ENCODE data around the gene AMH.

AMH gene

DNA sequence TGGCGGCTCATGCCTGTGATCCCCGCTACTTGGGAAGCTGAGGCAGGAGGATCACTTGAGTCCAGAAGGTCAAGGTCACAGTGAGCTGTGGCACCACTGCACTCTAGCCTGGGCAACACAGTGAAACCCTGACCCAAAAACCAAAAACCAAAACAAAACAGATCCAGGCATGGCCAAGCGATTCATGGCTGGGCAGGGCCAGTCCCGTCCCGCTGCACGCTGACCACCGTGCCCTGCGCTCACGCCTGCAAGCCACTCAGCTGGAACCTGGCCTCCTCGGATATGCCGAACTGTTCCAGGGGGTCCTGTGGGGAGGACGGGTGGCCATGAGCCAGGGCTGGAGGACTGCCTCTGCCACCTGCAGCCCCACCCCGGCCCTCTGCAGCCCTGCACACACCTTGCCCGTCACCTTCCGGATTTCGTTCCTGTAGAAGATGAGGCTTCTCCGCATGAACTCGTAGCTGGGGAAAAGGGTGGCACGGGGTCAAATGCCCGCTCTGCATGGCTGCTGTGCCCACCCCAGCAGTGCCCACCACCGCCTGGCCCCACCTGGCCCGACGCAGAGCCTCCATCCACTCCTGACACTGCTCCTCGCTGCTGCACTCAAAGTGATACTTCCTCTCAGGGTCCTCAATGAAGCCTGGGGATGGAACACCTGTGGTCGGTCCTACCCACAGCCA lies 15.4 kb upstream of the AMH start:
- FAIRE-seq (no peak), DNase-seq (ENCODE audit: insufficient read length, low spot score) (no peak)

- FAIRE-seq (no peak), DNase-seq (ENCODE audit: insufficient read length, low spot score) (no peak)
These were observed 14.1 kb upstream of the AMH start for GRCh38 chr19:2234996-2235380.

- DNase-seq (ENCODE audit: insufficient read length, low spot score): no peak
- FAIRE-seq: no peak
These were observed 13.6 kb upstream of the AMH start for GRCh38 chr19:2235381-2236063.

- FAIRE-seq: no peak
- no peak for DNase-seq (ENCODE audit: insufficient read length, low spot score)
These were observed 13.1 kb upstream of the AMH start for GRCh38 chr19:2236064-2236313.

DNA sequence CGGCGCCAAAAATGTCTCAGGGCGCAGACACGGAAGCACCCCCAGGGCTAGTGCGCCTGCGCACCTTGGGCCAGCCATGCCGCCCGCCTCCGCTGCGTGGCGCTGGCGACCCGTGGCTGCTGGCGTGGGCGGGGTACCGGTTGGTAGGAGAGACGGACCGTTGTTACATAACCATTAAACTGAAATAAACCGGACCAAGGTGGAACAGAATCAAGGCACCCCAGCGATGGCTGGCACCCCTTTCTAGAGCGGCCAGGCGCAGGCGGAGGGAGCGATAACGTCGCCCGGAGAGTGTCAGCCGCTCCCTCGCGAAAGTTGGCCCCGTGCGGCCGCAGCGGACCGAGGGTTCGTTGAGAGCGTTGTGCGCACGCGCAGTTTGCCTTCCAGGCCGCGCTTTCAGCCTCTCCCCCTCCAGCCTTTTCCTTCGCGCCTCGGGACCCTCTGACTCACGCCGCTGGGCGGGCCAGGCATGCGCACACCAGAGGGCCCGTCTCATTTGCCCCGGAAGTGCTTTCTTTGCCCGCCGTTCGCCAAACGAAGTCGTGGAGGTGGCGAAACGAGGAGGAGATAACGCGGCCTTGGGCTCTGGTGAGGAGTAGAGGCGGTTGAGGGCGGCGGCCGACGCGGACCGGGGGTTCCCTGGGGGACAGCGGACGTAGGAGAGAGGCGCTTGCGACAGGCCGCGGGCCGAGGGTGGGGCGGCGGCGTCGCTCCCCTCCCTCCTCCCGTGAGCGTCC lies 12.6 kb upstream of the AMH start, which contains the start of the genes PLEKHJ1 and SF3A2:
Gene PLEKHJ1 (minus strand): TSS at position 16 of the 737 bp plus-strand sequence. CDS start 81 bp downstream, outside the sequence.
Gene SF3A2 (plus strand): TSS at position 511 of the 737 bp plus-strand sequence. CDS start 6,595 bp downstream, outside the sequence.
- DNase-seq (ENCODE audit: insufficient read length, low spot score): peak; percentile 97
- peak; percentile 89 for FAIRE-seq

- DNase-seq (ENCODE audit: insufficient read length, low spot score) (no peak), FAIRE-seq (no peak)
These were observed 11.9 kb upstream of the AMH start for GRCh38 chr19:2237051-2237868.

DNA sequence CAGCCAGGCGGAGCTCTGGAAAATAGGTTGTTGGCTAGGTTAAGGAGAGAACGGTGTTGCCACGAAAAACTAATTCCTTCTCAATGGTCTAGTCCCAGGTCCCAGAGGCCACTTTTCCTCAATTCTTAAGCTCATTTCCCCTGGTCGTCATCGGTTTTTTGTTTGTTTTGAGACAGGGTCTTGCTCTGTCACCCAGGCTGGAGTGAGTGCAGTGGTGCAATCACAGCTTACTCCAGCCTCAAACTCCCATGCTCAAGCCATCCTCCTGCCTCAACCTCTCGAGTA lies 11.3 kb upstream of the AMH start:
- no peak for FAIRE-seq
- DNase-seq (ENCODE audit: insufficient read length, low spot score): no peak

- no peak for DNase-seq (ENCODE audit: insufficient read length, low spot score)
- no peak for FAIRE-seq
These were observed 9.9 kb upstream of the AMH start for GRCh38 chr19:2239173-2239572.

GRCh38 chr19:2239771-2240770 lies 9.1 kb upstream of the AMH start:
- no peak for DNase-seq (ENCODE audit: insufficient read length, low spot score)
- no peak for FAIRE-seq

- FAIRE-seq (no peak), DNase-seq (ENCODE audit: insufficient read length, low spot score) (no peak)
These were observed 8.0 kb upstream of the AMH start for GRCh38 chr19:2240881-2241760.

GRCh38 chr19:2242092-2242537 lies 7.0 kb upstream of the AMH start:
- DNase-seq (ENCODE audit: insufficient read length, low spot score) (no peak), FAIRE-seq (no peak)

DNA sequence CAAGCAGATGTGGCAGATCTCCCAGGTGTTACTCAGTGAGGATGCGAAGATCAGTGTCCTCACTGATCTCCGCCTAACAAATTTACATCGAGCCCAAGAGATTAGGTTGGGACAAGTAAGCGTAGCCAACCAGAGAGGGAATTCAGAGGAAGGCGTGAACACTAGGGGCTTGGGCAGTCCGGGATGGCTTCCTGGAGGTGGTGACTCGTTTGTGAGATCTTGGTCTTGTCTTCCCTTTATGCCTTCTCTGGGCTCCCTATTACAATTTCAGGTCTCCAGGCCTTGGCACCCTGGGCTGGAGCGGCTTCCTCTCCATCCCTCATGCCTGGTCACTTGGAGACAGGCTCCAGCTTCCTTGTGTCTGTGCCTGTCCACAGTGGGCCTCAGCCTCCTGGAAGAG lies 6.3 kb upstream of the AMH start:
- FAIRE-seq: no peak
- DNase-seq (ENCODE audit: insufficient read length, low spot score): no peak

DNA sequence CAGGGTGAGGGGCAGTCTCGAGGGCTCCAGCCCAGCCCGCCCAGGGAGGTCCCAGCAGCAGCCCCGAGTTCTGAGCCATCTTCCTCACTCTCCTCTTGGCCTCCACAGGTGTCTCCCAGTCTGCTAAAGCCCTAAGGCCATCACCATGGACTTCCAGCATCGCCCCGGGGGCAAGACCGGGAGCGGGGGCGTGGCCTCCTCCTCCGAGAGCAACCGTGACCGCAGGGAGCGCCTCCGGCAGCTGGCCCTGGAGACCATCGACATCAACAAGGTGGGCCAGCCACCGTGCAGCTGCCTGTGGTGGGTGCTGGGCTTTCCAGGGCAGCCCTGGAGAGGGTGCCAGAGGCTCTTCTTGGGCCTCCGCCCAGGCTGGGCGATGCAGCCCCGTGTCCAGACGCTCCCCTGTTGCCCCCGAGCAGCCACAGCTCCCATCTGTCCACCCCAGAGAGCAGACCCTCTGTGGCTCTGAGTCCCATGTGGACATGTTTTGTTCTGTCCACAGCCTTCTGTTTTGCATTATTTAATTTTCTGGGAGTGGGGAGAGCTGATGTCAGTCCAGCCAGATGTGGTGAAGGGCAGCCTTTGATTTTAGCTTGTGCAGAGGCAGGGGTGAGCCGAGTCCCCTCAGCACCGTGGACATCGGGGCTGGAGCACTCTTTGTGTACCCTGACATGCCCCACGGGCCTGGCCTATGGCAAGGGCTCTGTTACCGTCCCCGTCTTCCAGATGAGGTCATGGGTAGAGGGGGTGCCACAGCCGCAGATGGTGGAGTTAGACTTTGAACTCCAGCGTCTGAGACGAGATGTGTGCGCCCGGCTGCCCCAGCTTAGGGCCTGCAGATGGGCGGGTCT lies 5.6 kb upstream of the AMH start:
- FAIRE-seq (no peak), DNase-seq (ENCODE audit: insufficient read length, low spot score) (no peak)

DNA sequence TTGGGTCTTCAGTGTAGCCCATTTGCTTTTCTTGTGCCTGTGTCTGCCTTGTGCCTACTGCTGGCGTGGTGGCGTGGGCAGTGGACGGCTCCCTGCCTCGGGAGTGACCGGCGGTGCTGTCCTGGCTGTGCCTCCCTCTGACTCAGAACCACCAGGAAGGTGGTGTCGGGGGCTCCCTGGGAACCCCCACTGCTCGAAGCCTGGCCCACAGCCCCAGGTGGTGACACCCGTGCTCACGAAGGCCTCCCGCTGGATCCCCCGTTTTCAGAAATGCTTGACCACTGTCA lies 5.1 kb upstream of the AMH start:
- FAIRE-seq (no peak), DNase-seq (ENCODE audit: insufficient read length, low spot score) (no peak)

- FAIRE-seq: no peak
- DNase-seq (ENCODE audit: insufficient read length, low spot score): no peak
These were observed 4.6 kb upstream of the AMH start for GRCh38 chr19:2244486-2244885.

- DNase-seq (ENCODE audit: insufficient read length, low spot score) (no peak), FAIRE-seq (no peak)
These were observed 3.9 kb upstream of the AMH start for GRCh38 chr19:2245273-2245672.

DNA sequence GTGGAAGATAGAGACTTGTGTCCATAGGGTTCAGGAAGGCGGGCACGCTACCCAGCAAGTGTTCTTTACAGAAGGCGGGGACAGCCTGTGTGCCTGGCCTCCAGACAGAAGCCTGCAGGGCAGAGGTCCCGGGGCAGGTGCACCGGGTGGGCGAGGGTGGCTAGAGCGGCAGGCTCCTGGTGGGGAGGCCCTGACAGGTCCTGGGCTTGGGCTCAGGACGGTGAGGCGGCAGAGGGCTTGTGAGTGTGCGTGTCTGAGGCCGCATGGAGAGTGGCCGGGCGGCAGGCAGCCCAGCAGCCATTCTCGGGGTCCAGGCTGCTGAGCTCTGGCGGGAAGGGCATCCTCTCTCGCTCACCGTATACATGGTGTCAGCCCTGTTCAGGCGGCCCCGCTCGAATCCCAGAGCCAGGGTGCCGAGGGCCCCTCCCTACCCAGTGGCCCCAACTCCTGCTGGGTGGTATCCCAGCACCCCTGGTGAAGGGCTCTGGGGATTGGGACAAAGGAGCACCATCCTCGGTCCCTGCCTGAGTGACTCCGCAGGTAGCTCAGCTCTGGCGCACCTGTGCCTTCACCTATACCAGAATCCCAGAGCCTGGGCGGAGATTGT lies 3.0 kb upstream of the AMH start:
- FAIRE-seq (no peak), DNase-seq (ENCODE audit: insufficient read length, low spot score) (no peak)

- DNase-seq (ENCODE audit: insufficient read length, low spot score) (no peak), FAIRE-seq (no peak)
These were observed 2.2 kb upstream of the AMH start for GRCh38 chr19:2246801-2247361.
